Measurements from ENCODE around the gene NAB1.
A peak's percentile ranks its signal among the peaks of the same experiment; 100 is the strongest.

Gene NAB1

DNA sequence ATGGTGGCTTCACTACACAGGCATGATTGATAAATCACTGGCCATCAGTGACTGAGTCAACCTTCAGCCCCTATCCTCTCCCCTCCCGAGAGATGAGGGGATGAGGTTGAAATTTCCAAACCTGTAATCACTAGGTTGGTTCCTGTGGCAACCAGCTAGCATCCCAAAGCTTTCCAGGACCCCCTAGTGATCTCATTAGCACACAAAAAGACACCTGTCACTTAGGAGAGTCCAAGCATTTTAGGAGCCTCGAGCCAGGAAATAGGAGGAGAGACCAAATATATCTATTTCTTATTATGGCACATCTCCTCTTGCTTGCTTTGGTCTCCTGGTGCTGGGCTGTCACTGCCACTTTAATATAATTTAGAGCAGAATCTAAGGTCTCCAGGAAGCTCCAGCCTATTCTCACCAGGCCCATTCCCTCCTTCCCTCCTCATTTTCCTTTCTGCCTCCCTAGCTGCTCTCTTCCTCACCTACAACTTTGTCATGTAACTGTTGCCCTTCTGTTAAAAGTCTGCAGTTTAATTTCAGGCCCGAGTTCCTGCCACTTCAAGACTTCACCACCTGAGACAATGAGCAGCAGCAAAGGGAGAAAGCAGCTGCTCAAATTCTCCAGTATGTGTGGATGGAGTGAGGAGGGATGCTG, 33.2 kb upstream of the NAB1 start:
- H3K4me3 ChIP-seq (ENCODE audit: low read depth, low read length): no peak overlapping the region
- TF ChIP-seq, protein P1, sequence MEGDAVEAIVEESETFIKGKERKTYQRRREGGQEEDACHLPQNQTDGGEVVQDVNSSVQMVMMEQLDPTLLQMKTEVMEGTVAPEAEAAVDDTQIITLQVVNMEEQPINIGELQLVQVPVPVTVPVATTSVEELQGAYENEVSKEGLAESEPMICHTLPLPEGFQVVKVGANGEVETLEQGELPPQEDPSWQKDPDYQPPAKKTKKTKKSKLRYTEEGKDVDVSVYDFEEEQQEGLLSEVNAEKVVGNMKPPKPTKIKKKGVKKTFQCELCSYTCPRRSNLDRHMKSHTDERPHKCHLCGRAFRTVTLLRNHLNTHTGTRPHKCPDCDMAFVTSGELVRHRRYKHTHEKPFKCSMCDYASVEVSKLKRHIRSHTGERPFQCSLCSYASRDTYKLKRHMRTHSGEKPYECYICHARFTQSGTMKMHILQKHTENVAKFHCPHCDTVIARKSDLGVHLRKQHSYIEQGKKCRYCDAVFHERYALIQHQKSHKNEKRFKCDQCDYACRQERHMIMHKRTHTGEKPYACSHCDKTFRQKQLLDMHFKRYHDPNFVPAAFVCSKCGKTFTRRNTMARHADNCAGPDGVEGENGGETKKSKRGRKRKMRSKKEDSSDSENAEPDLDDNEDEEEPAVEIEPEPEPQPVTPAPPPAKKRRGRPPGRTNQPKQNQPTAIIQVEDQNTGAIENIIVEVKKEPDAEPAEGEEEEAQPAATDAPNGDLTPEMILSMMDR (IDR thresholded peaks at IDR 0.05; ENCODE audit: insufficient read depth, low read depth, low read length, missing control alignments): no peak
- no peak for DNase-seq (ENCODE audit: low read depth)

DNA sequence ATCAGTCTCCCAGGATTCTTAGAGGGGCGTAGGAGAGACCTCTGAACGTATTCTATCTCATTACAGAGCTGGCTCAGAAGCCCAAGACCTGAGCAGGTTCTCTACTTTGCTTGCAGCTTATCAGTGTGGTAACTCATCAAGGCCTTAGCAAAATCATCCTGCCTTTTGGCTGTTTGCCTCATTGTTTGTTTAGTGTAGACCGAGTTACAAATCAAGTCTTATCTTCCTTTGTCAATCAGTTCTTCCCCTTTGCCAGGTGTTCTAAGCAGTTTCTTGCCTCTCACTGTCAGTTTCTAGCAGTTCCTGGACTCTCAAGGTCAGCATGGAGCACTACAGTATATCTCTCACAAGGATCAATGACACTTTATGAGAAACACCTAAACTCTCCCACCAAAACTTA, 30.9 kb upstream of the NAB1 start:
- DNase-seq (ENCODE audit: low read depth): no peak
- H3K4me3 ChIP-seq (ENCODE audit: low read depth, low read length): no peak overlapping the region
- TF ChIP-seq, protein P1 (IDR thresholded peaks at IDR 0.05; ENCODE audit: insufficient read depth, low read depth, low read length, missing control alignments): no peak

DNA sequence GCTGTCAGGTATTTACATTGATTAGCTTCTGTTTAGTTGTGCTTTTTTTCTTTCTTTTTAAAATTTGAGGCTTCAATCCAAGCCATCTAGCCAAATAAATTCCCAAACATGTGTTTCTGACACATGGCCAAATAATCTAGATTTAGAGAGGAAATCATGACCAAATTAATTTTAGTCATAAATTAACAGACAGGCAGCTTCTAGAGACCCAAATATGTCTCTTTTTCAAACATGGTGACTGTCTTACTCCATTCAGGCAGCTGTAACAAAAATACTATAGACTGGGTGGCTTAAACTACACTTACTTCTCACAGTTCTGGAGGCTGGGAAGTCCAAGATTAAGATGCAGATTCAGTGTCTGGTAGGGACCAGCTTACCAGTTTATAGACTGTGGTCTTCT, 23.2 kb upstream of the NAB1 start:
- no peak overlapping the region for H3K4me3 ChIP-seq (ENCODE audit: low read depth, low read length)
- TF ChIP-seq, protein P1 (IDR thresholded peaks at IDR 0.05; ENCODE audit: insufficient read depth, low read depth, low read length, missing control alignments): no peak
- no peak for DNase-seq (ENCODE audit: low read depth)

DNA sequence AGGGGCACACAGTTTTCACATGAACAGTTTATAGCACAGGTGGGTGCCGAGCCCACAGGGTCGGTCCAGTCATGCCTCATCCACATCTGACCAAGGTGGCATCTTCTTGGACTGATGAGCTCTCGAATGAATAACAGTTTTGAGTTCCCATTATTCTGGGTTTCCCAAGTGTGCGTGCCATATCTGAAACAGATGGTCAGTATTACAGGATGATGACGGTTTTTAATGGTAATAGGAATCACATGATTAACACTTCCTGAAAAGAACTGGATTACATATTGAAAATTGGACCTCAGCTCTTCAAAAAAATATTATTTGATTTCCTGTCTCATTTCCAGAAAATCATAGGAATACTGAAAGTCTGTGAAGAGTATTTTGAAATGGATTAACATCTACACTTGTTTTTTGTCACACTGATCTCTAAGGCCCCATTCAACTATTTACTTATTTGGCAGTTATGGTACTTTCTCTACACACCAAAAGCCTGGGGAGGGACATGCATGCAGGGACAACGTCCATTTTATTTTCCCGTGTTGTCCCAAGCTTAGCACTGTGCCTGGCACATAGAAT, 22.2 kb upstream of the NAB1 start:
- TF ChIP-seq, protein P1 (IDR thresholded peaks at IDR 0.05; ENCODE audit: insufficient read depth, low read depth, low read length, missing control alignments): no peak
- H3K4me3 ChIP-seq (ENCODE audit: low read depth, low read length): no peak overlapping the region
- no peak for DNase-seq (ENCODE audit: low read depth)

DNA sequence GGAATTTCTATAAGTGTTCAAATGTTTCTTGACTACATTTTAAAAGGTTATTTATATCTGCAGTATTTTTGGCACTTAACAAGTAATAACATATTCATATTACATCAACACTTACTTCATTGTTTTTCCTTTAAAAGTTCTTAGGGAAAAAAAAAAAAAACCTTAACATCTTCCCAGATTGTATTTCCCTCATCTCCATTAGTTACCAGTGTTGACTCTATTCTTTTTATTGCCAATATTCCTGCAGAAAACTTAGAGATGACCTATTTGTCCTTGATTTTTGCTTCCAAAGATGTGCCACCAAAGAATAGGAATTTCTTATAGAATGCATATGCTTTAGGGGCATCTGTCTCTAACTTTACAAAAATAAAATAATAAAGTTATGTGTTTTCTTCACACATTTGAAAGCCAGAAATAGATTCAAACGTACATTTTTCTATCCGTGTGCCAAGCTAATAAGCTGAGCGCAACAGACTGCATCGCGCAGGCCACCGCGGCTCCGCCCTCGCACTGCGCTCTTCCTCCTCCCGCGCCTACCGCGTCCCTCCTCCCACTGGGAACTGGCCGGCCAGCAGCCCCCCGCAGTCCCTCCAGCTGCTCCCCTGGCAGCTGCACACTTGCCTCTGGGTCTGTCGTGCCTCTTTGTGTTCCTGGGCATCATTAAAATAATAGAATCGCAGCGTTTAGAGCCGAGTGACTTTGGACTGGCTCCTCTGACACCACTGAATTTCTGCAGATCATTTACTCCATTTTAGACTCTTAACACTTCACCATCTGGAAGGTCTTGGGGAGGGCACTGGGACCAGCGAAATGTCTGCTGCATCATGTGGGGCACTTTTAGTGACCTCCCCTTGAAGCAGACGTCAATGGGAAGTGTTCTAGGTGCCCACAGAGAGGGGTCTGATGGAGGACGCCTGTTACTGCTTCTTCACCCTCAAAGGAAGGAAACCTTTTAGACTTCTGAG, 21.2 kb upstream of the NAB1 start:
- peak overlapping the region; percentile 41 for H3K4me3 ChIP-seq (ENCODE audit: low read depth, low read length)
- TF ChIP-seq, protein P1 (IDR thresholded peaks at IDR 0.05; ENCODE audit: insufficient read depth, low read depth, low read length, missing control alignments): no peak
- peak; percentile 20 for DNase-seq (ENCODE audit: low read depth)

DNA sequence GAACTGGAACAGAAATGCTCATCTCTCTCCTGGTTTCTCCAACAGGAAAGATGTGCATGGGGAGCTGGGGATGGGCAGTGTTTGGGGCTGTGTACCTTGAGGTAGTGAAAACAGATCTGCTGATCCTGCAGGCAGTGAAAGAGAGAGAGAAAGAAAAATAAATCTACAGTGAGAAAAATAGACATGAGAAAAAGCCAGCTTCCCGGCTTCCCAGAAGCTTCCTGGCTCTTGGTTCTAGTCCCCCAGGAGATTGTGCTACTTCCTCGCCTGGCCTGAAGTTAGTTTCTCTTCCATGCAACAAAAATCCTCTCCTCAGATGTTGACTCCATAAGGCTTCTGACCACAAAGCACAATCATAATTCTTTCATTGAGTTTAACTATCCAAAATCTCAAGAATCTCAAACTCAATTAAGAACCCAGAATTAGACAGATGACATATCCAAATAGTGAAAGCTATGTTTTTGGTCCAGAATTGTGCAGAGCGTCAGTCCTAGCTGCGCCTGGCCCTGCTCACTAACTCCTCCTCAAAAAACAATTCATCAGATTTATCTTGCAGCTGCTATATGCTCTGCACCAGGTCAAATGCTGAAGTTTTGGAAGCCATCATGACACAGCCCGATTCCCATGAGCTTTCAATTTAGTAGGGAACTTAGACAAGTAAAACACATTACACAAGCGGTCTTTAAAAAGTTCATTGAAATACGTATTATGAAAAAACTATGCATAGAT, 20.1 kb upstream of the NAB1 start:
- DNase-seq (ENCODE audit: low read depth): no peak
- H3K4me3 ChIP-seq (ENCODE audit: low read depth, low read length): no peak overlapping the region
- TF ChIP-seq, protein P1 (IDR thresholded peaks at IDR 0.05; ENCODE audit: insufficient read depth, low read depth, low read length, missing control alignments): no peak

All from GM12865 (cell line).